HFFc6 (cell line): ENCODE data around the gene TMEM269. TPM values are rescaled to one million over a fixed set of nuclear protein-coding genes. Genes with fewer than 3 reads are reported as not detected.
A peak's percentile ranks its signal among the peaks of the same experiment; 100 is the strongest.
"Not testable (repeated sequence)": the region's sequence is repeated elsewhere in the genome, so short reads cannot be mapped to it uniquely, and the experiment has no call there.

Experiments
- DNase-seq: peaks from one replicate; pipeline ENCODE4 v3.0.0-alpha.2; 2018
- H3K27ac Mint-ChIP-seq: 2 replicates; pipeline ENCODE4 v1.8.0; 2020; ENCODE audit warnings: mild to moderate bottlenecking, mixed read lengths
- H3K27me3 Mint-ChIP-seq: 2 replicates; pipeline ENCODE4 v1.8.0; 2021; ENCODE audit warnings: mild to moderate bottlenecking, moderate library complexity, mixed read lengths; ENCODE audit not compliant: insufficient read depth
- H3K36me3 Mint-ChIP-seq: 2 replicates; pipeline ENCODE4 v1.8.0; 2021; ENCODE audit warnings: low read depth, mixed read lengths
- H3K4me1 Mint-ChIP-seq: 2 replicates; pipeline ENCODE4 v1.8.0; 2020; ENCODE audit warnings: low read depth, mixed read lengths
- H3K4me3 Mint-ChIP-seq: 2 replicates; pipeline ENCODE4 v1.8.0; 2020; ENCODE audit warnings: mild to moderate bottlenecking, moderate library complexity, mixed read lengths
- H3K9me3 Mint-ChIP-seq: 2 replicates; pipeline ENCODE4 v1.8.0; 2020; ENCODE audit warnings: mild to moderate bottlenecking, mixed read lengths
- total RNA-seq, 6 experiments: library from RNA; stranded (reverse); fragmentation: NEBNext Ultra II Directional; extraction: Animal tissue kit (Norgen Biotek cat#: 25700); gene quantifications; 2 replicates in 1 of 6; 3 replicates in 5 of 6; pipeline ENCODE4 v1.2.3, GENCODE V29; 2021
- TF ChIP-seq, protein P1 (sequence below): fragments of 200-600 bp; sonication (generic); IDR thresholded peaks from 2 replicates; pipeline ENCODE4 v1.5.0; 2021; ENCODE audit warnings: antibody characterized with exemption, mild to moderate bottlenecking

Gene TMEM269
- total RNA-seq, 6 experiments from 2014 or later, result not detected

DNA sequence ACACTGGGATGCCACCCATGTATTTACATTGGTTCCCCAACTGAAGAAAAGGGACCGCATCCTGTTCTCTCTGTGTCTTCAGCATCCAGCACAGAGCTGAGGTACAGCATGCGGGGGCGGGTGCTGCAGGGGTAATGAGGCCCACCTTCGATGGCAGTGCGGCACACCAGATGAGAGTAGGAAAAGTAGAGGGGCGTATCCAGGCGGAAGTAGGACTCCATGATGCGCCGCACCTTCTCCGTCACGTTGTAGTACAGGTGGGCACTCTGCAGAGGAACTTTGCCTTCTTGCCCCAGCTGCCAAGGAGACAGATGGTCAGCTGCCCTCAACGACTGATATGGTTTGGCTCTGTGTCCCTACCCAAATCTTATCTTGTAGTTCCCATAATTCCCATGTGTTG, 34.8 kb upstream of the TMEM269 start:
- peaks cover 50% of the 10 kb centered on the region for H3K36me3 Mint-ChIP-seq
- TF ChIP-seq, protein P1, sequence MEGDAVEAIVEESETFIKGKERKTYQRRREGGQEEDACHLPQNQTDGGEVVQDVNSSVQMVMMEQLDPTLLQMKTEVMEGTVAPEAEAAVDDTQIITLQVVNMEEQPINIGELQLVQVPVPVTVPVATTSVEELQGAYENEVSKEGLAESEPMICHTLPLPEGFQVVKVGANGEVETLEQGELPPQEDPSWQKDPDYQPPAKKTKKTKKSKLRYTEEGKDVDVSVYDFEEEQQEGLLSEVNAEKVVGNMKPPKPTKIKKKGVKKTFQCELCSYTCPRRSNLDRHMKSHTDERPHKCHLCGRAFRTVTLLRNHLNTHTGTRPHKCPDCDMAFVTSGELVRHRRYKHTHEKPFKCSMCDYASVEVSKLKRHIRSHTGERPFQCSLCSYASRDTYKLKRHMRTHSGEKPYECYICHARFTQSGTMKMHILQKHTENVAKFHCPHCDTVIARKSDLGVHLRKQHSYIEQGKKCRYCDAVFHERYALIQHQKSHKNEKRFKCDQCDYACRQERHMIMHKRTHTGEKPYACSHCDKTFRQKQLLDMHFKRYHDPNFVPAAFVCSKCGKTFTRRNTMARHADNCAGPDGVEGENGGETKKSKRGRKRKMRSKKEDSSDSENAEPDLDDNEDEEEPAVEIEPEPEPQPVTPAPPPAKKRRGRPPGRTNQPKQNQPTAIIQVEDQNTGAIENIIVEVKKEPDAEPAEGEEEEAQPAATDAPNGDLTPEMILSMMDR, result no peak
- no peaks in the 10 kb centered on the region for H3K9me3 Mint-ChIP-seq
- no peak overlapping the region for H3K27ac Mint-ChIP-seq
- no peak overlapping the region for H3K4me3 Mint-ChIP-seq
- H3K4me1 Mint-ChIP-seq, result peaks cover 17% of the 10 kb centered on the region
- DNase-seq, result no peak
- H3K27me3 Mint-ChIP-seq, result peaks cover 2% of the 10 kb centered on the region; the same call in 1 of the 2 replicates

DNA sequence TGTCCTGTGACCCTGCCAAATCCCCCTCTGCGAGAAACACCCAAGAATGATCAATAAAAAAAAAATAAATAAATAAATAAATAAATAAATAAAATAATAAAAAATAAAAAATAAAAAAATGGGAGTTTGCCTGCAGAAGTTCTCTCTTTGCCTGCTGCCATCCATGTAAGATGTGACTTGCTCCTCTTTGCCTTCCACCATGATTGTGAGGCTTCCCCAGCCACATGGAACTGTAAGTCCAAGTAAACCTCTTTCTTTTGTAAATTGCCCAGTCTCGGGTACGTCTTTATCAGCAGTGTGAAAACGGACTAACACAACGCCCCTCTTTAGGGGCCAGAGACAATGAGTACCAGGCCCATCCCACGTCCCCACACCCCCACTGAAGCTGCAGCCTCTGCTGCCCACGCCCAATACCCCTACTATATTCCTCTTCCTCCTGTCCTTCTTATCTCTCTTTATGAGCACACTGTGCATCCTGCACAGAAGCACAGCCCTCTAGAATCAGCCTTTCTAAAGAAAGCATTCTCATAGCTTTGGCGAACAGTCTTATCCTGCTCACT, 33.2 kb upstream of the TMEM269 start:
- not testable (repeated sequence) for DNase-seq, H3K27me3 Mint-ChIP-seq, H3K4me3 Mint-ChIP-seq, H3K9me3 Mint-ChIP-seq
- Mint-ChIP-seq H3K4me1 (peaks cover 17% of the 10 kb centered on the region), H3K36me3 (peaks cover 62% of the 10 kb centered on the region), H3K27ac (peak overlapping the region; percentile 40; the same call in 1 of the 2 replicates)

DNA sequence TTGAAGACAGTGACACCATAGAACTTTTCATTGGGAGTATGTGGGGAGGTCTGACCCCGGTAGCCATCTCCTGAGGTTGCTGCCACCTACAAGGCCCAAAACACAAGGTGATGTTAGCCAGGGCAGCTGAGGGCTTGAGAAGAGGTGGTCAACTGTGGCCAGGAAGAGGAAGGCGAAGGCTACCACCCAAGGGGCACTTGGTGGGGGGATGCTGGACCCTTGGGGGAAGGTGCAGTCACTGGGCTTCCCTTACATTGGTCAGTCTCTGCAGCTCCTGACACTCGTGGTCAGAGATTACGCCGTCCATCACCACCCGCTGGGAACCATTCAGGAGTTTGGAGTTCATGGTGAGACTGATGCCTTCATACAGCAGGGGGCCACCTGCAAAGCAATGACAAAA, 32.5 kb upstream of the TMEM269 start:
- H3K4me3 Mint-ChIP-seq, result no peak overlapping the region
- peaks cover 22% of the 10 kb centered on the region for H3K4me1 Mint-ChIP-seq
- peaks cover 69% of the 10 kb centered on the region for H3K36me3 Mint-ChIP-seq
- TF ChIP-seq, protein P1, result no peak
- peak overlapping the region; percentile 27; the same call in 1 of the 2 replicates for H3K27ac Mint-ChIP-seq
- H3K27me3 Mint-ChIP-seq, result peaks cover 2% of the 10 kb centered on the region; the same call in 1 of the 2 replicates
- DNase-seq, result no peak
- no peaks in the 10 kb centered on the region for H3K9me3 Mint-ChIP-seq

GRCh38 chr1:42753070-42753469, 31.7 kb upstream of the TMEM269 start:
- H3K27ac Mint-ChIP-seq, result peak overlapping the region; percentile 78
- no peak overlapping the region for H3K4me3 Mint-ChIP-seq
- TF ChIP-seq, protein P1, result no peak
- peaks cover 69% of the 10 kb centered on the region for H3K36me3 Mint-ChIP-seq
- peaks cover 23% of the 10 kb centered on the region for H3K4me1 Mint-ChIP-seq
- peaks cover 2% of the 10 kb centered on the region; the same call in 1 of the 2 replicates for H3K27me3 Mint-ChIP-seq
- peak; percentile 42 for DNase-seq
- H3K9me3 Mint-ChIP-seq, result no peaks in the 10 kb centered on the region

GRCh38 chr1:42756956-42757891, 27.6 kb upstream of the TMEM269 start:
- Mint-ChIP-seq H3K36me3 (peaks cover 46% of the 10 kb centered on the region), H3K27me3 (no peaks in the 10 kb centered on the region), H3K4me3 (no peak overlapping the region), H3K27ac (peak overlapping the region; percentile 29; the same call in 1 of the 2 replicates), H3K4me1 (peaks cover 23% of the 10 kb centered on the region), H3K9me3 (no peaks in the 10 kb centered on the region)
- TF ChIP-seq, protein P1, result peak; percentile 83
- peak; percentile 61 for DNase-seq

GRCh38 chr1:42757892-42758275, 26.9 kb upstream of the TMEM269 start:
- no peaks in the 10 kb centered on the region for H3K9me3 Mint-ChIP-seq
- H3K27ac Mint-ChIP-seq, result no peak overlapping the region

More at GRCh38 chr1:42757892-42758275, 26.9 kb upstream of the TMEM269 start:
- TF ChIP-seq, protein P1, result no peak
- DNase-seq, result no peak
- no peak overlapping the region for H3K4me3 Mint-ChIP-seq
- peaks cover 20% of the 10 kb centered on the region for H3K4me1 Mint-ChIP-seq
- peaks cover 39% of the 10 kb centered on the region for H3K36me3 Mint-ChIP-seq
- H3K27me3 Mint-ChIP-seq, result no peaks in the 10 kb centered on the region
